ENCODE measurements around the gene SGSM1. TPM values are rescaled to one million over a fixed set of nuclear protein-coding genes. Genes with fewer than 3 reads are reported as not detected.

Gene SGSM1
- polyA plus RNA-seq, 3 donors, result not detected

DNA sequence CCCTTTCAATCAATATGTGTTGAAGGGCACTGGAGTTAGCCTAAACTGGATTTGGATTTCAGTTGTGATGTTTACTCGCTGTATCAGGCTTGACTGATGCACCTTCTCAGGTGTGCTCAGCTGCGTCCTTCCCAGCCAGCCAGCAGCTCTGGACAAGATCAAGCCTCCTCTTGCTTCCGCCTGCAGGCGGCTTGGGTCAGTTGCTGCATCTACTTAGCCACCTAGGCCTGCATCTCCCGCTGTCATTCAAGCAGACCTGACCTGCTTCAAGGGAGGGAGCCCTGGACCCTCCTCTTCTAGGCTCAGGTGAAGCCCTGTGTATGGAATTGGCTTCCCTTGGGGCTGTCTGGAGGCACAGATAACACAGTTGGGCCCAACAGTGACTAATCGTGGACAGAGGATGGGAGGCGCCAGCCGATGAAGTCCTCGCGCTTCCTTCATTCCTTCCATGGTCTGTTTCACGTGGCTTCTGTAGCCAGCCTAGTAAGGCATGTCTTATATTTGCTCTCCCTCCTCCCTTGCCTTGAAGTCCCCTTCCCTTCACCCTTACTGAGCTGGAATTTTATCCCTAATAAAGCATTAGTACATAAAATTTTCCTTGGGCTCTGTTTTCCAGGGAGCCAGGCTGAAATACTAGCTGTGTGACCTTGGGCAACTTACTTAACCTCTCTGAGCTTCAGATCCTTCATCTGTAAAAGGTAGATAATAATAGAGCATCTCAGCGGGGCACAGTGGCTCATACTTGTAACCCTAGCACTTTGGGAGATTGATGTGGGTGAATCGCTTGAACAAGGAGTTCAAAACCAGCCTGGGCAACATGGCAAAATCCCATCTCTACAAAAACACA, 142.6 kb downstream of the SGSM1 start:
- Histone ChIP-seq H4K20me1 (ENCODE audit: insufficient read depth, low read length) (no peaks in the 10 kb centered on the region), H2AFZ (ENCODE audit: insufficient read depth, low read depth, low read length, poor library complexity, severe bottlenecking) (no peak overlapping the region), H3K9me3 (replicated peaks in 1 of 2; ENCODE audit: control insufficient read depth in 1 of 2, insufficient read depth in 1 of 2, low read length in 2 of 2) (peaks cover 0 to 8% of the 10 kb centered on the region in 2 donors), H3K4me3 (replicated peaks in 1 of 3; ENCODE audit: low read depth in 2 of 3, low read length in 3 of 3) (no peak overlapping the region), H3K27me3 (ENCODE audit: control insufficient read depth in 2 of 2, insufficient read depth in 2 of 2, low read length in 2 of 2) (peaks cover 23 to 38% of the 10 kb centered on the region in 2 donors), H3K36me3 (replicated peaks in 1 of 2; ENCODE audit: control insufficient read depth in 1 of 2, insufficient read depth in 2 of 2, low read length in 2 of 2) (no peaks in the 10 kb centered on the region), H3K9ac (ENCODE audit: insufficient read depth, low read length, poor library complexity, severe bottlenecking) (no peak overlapping the region), H3K4me2 (replicated peaks; ENCODE audit: extremely low read depth, low read length, poor library complexity, severe bottlenecking) (no peak overlapping the region), H3K4me1 (ENCODE audit: control insufficient read depth in 1 of 2, insufficient read depth in 2 of 2, low read length in 2 of 2) (peaks cover 9 to 18% of the 10 kb centered on the region in 2 donors), H3K27ac (ENCODE audit: low read depth in 1 of 2, low read length in 2 of 2) (no peak overlapping the region), H3K79me2 (ENCODE audit: insufficient read depth, low read length) (no peaks in the 10 kb centered on the region)
- no peak for DNase-seq
- intact Hi-C loops (cut with micrococcal nuclease), result no loop called here
- TF ChIP-seq, protein P1, sequence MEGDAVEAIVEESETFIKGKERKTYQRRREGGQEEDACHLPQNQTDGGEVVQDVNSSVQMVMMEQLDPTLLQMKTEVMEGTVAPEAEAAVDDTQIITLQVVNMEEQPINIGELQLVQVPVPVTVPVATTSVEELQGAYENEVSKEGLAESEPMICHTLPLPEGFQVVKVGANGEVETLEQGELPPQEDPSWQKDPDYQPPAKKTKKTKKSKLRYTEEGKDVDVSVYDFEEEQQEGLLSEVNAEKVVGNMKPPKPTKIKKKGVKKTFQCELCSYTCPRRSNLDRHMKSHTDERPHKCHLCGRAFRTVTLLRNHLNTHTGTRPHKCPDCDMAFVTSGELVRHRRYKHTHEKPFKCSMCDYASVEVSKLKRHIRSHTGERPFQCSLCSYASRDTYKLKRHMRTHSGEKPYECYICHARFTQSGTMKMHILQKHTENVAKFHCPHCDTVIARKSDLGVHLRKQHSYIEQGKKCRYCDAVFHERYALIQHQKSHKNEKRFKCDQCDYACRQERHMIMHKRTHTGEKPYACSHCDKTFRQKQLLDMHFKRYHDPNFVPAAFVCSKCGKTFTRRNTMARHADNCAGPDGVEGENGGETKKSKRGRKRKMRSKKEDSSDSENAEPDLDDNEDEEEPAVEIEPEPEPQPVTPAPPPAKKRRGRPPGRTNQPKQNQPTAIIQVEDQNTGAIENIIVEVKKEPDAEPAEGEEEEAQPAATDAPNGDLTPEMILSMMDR (IDR thresholded peaks at IDR 0.05), result no peak
- Mint-ChIP-seq H3K4me1 (peaks cover 14% of the 10 kb centered on the region), H3K27me3 (ENCODE audit: low read depth in 3 of 3) (peaks cover 25 to 53% (median 38%) of the 10 kb centered on the region in 3 donors), H3K9me3 (peaks cover 0 to 5% (median 2%) of the 10 kb centered on the region in 7 donors), H3K36me3 (peaks cover 0 to 4% of the 10 kb centered on the region in 2 donors), H3K4me3 (no peak overlapping the region), H3K27ac (no peak overlapping the region)
- WGBS (ENCODE audit: insufficient coverage), result 90% methylated on average over 11 of the region's 13 CpGs

DNA sequence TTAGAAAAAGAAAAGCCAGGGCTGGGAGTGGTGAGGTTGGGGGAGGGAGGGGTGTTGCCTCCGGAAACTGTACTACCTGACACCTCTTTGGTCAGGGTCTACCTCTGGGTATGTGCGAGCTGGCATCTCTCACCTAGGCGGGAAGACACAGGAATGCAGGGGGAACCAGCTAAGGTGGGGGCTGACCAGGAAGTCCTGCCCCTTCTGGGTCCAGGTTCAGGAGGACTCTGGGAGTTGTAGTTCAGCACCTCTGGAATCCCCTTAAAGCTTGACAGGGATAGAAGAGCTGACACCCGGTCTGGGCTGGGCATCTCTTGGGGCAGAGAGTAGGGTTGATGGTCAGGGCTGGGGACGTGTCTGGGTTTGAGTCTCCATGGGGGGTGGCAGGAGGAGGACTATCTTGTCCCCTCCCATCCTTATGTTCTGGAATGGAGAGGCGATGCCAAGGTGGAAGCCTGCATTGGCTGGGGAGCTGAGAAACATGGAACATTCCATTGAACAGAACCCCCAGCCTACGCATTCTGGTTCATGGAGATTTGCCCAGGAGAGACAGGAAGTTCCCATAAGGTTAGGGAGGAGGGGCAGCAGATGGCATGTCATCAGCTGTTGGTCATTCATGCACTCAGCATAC, 144.4 kb downstream of the SGSM1 start:
- intact Hi-C loops (cut with micrococcal nuclease), result no loop called here
- H3K4me2 ChIP-seq (replicated peaks; ENCODE audit: extremely low read depth, low read length, poor library complexity, severe bottlenecking), result no peak overlapping the region

More for the DNA sequence above, 144.4 kb downstream of the SGSM1 start:
- H3K27me3 ChIP-seq (ENCODE audit: control insufficient read depth in 2 of 2, insufficient read depth in 2 of 2, low read length in 2 of 2), result peaks cover 31 to 56% of the 10 kb centered on the region in 2 donors
- 36% methylated on average over 5 of the region's 7 CpGs for WGBS (ENCODE audit: insufficient coverage)
- H3K36me3 ChIP-seq (replicated peaks in 1 of 2; ENCODE audit: control insufficient read depth in 1 of 2, insufficient read depth in 2 of 2, low read length in 2 of 2), result no peaks in the 10 kb centered on the region
- H3K27me3 Mint-ChIP-seq (ENCODE audit: low read depth in 3 of 3), result peaks cover 42 to 71% (median 52%) of the 10 kb centered on the region in 3 donors
- no peak overlapping the region for H3K9ac ChIP-seq (ENCODE audit: insufficient read depth, low read length, poor library complexity, severe bottlenecking)
- peaks cover 9 to 18% of the 10 kb centered on the region in 2 donors for H3K4me1 ChIP-seq (ENCODE audit: control insufficient read depth in 1 of 2, insufficient read depth in 2 of 2, low read length in 2 of 2)
- peaks cover 0 to 13% of the 10 kb centered on the region in 2 donors for H3K9me3 ChIP-seq (replicated peaks in 1 of 2; ENCODE audit: control insufficient read depth in 1 of 2, insufficient read depth in 1 of 2, low read length in 2 of 2)
- no peak for DNase-seq
- no peak overlapping the region for H3K27ac ChIP-seq (ENCODE audit: low read depth in 1 of 2, low read length in 2 of 2)
- peaks cover 0 to 4% of the 10 kb centered on the region in 2 donors for H3K36me3 Mint-ChIP-seq
- H4K20me1 ChIP-seq (ENCODE audit: insufficient read depth, low read length), result no peaks in the 10 kb centered on the region
- peaks cover 14% of the 10 kb centered on the region for H3K4me1 Mint-ChIP-seq
- H2AFZ ChIP-seq (ENCODE audit: insufficient read depth, low read depth, low read length, poor library complexity, severe bottlenecking), result no peak overlapping the region
- no peaks in the 10 kb centered on the region for H3K79me2 ChIP-seq (ENCODE audit: insufficient read depth, low read length)
- peak overlapping the region in 1 of 2 donors; percentile 67 for H3K4me3 Mint-ChIP-seq
- no peak overlapping the region for H3K4me3 ChIP-seq (replicated peaks in 1 of 3; ENCODE audit: low read depth in 2 of 3, low read length in 3 of 3)
- peaks cover 0 to 8% (median 2%) of the 10 kb centered on the region in 7 donors for H3K9me3 Mint-ChIP-seq
- H3K27ac Mint-ChIP-seq, result no peak overlapping the region
- TF ChIP-seq, protein P1 (IDR thresholded peaks at IDR 0.05), result no peak

All from CD14-positive monocyte (primary cell).